Neuronal stem cell (in vitro differentiated cells): Measurements from ENCODE around the gene NECTIN2.

Experiments
- DNase-seq: peaks from one replicate; pipeline ENCODE4 v3.0.0-alpha.2; 2013; ENCODE audit warnings: low spot score
- H2AFZ ChIP-seq: one replicate; pipeline ENCODE4 v1.6.1; 2013; ENCODE audit warnings: mild to moderate bottlenecking, low read length, inconsistent platforms
- H2AK5ac ChIP-seq: 2 replicates; pipeline ENCODE4 v1.6.1; 2013; ENCODE audit warnings: low read depth, mild to moderate bottlenecking, inconsistent platforms, low read length, moderate library complexity, mixed read lengths
- H2BK120ac ChIP-seq: 2 replicates; pipeline ENCODE4 v1.6.1; 2013; ENCODE audit warnings: low read depth, mild to moderate bottlenecking, inconsistent platforms, low read length, moderate library complexity, mixed read lengths
- H2BK12ac ChIP-seq: one replicate; pipeline ENCODE4 v1.6.1; 2013; ENCODE audit warnings: low read length, inconsistent platforms
- H2BK15ac ChIP-seq: 2 replicates; pipeline ENCODE4 v1.6.1; 2013; ENCODE audit warnings: mild to moderate bottlenecking, low read length, inconsistent platforms, mixed read lengths
- H2BK5ac ChIP-seq: one replicate; pipeline ENCODE4 v1.6.1; 2013; ENCODE audit warnings: inconsistent platforms, mild to moderate bottlenecking, low read length, moderate library complexity
- H3K14ac ChIP-seq: one replicate; pipeline ENCODE4 v1.6.1; 2013; ENCODE audit warnings: low read length, inconsistent platforms
- H3K18ac ChIP-seq: 2 replicates; pipeline ENCODE4 v1.6.1; 2013; ENCODE audit warnings: low read length, inconsistent platforms
- H3K23ac ChIP-seq: 2 replicates; pipeline ENCODE4 v1.6.1; 2013; ENCODE audit warnings: low read depth, mild to moderate bottlenecking, mixed read lengths, low read length, inconsistent platforms; ENCODE audit not compliant: poor library complexity
- H3K27ac ChIP-seq: replicated peaks from 3 replicates; pipeline ENCODE4 v1.5.1; 2013; ENCODE audit warnings: low read length, inconsistent platforms
- H3K27me3 ChIP-seq, 3 experiments: 2 replicates each; pipeline ENCODE4 v1.6.1; 2013; ENCODE audit warnings: low read length in 3 of 3, mild to moderate bottlenecking in 2 of 3, inconsistent platforms in 1 of 3, low read depth in 1 of 3, mixed read lengths in 1 of 3, moderate library complexity in 1 of 3; ENCODE audit not compliant: control insufficient read depth in 3 of 3, insufficient read depth in 3 of 3
- H3K36me3 ChIP-seq, 2 donors: replicated peaks in 1 of 2; 2 replicates each; pipeline ENCODE4 v1.6.1; 2013; ENCODE audit warnings: low read length in 2 of 2; ENCODE audit not compliant: control insufficient read depth in 2 of 2, insufficient read depth in 2 of 2
- H3K4ac ChIP-seq: 2 replicates; pipeline ENCODE4 v1.6.1; 2013; ENCODE audit warnings: inconsistent platforms, mild to moderate bottlenecking, low read length, moderate library complexity
- H3K4me1 ChIP-seq, 2 donors: 1 replicate in 1 of 2; 2 replicates in 1 of 2; pipeline ENCODE4 v1.6.1; 2013; ENCODE audit warnings: low read length in 2 of 2, low read depth in 1 of 2; ENCODE audit not compliant: control insufficient read depth in 2 of 2, insufficient read depth in 1 of 2
- H3K4me2 ChIP-seq: one replicate; pipeline ENCODE4 v1.6.1; 2013; ENCODE audit warnings: mild to moderate bottlenecking, low read length, inconsistent platforms; ENCODE audit not compliant: insufficient read depth, poor library complexity, severe bottlenecking
- H3K4me3 ChIP-seq, 2 donors: 2 replicates each; pipeline ENCODE4 v1.5.1; 2013; ENCODE audit warnings: low read length in 2 of 2, mild to moderate bottlenecking in 2 of 2, inconsistent platforms in 1 of 2, moderate library complexity in 1 of 2
- H3K79me1 ChIP-seq: one replicate; pipeline ENCODE4 v1.6.1; 2013; ENCODE audit warnings: low read depth, mild to moderate bottlenecking, inconsistent platforms, low read length, moderate library complexity
- H3K9ac ChIP-seq: one replicate; pipeline ENCODE4 v1.6.1; 2013; ENCODE audit warnings: mild to moderate bottlenecking, low read depth, low read length, inconsistent platforms; ENCODE audit not compliant: poor library complexity
- H3K9me3 ChIP-seq, 2 donors: replicated peaks in 1 of 2; 2 replicates each; pipeline versions ENCODE3 to v1.6.1; 2013; ENCODE audit warnings: low read length in 2 of 2, mild to moderate bottlenecking in 2 of 2, inconsistent platforms in 1 of 2, low read depth in 1 of 2, mixed read lengths in 1 of 2, moderate library complexity in 1 of 2; ENCODE audit not compliant: control insufficient read depth in 2 of 2, insufficient read depth in 1 of 2
- H4K8ac ChIP-seq: one replicate; pipeline ENCODE4 v1.6.1; 2013; ENCODE audit warnings: low read depth, mild to moderate bottlenecking, inconsistent platforms, low read length, moderate library complexity
- H4K91ac ChIP-seq: one replicate; pipeline ENCODE4 v1.6.1; 2013; ENCODE audit warnings: low read length, low read depth, mild to moderate bottlenecking, inconsistent platforms; ENCODE audit not compliant: poor library complexity
- WGBS, 2 donors: extraction: QIAGEN DNeasy Blood & Tissue Kit; methylation state at CpG; one replicate each; pipeline ENCODE4 v1.1.7; 2013; ENCODE audit warnings: missing lambda C conversion rate in 2 of 2, mixed read lengths in 1 of 2; ENCODE audit not compliant: insufficient read length in 2 of 2, insufficient replicate concordance in 1 of 2; ENCODE audit errors: extremely low coverage in 2 of 2; 5-methylcytosine and 5-hydroxymethylcytosine counted together

The NECTIN2 gene

GRCh38 chr19:44866664-44867063 lies 20.6 kb downstream of the NECTIN2 start:
- H3K27me3 ChIP-seq: no peaks in the 10 kb centered on the region
- no peak overlapping the region for H2BK5ac ChIP-seq
- WGBS, 2 donors: no CpG with 5 or more reads among the region's 4 CpGs
- no peak overlapping the region for H4K8ac ChIP-seq
- no peak overlapping the region for H3K9ac ChIP-seq
- no peak overlapping the region for H3K4ac ChIP-seq
- H2AK5ac ChIP-seq: no peak overlapping the region
- H3K4me3 ChIP-seq: no peak overlapping the region
- no peak overlapping the region for H2BK120ac ChIP-seq
- peaks cover 36 to 68% of the 10 kb centered on the region in 2 donors for H3K36me3 ChIP-seq
- no peak overlapping the region for H2AFZ ChIP-seq
- H3K79me1 ChIP-seq: peaks cover 21% of the 10 kb centered on the region
- H3K4me1 ChIP-seq: no peaks in the 10 kb centered on the region
- no peak overlapping the region for H3K23ac ChIP-seq
- no peak overlapping the region for H4K91ac ChIP-seq
- no peak overlapping the region for H2BK12ac ChIP-seq
- no peaks in the 10 kb centered on the region for H3K9me3 ChIP-seq
- H3K27ac ChIP-seq: no peak overlapping the region
- no peak overlapping the region for H3K4me2 ChIP-seq
- no peak overlapping the region for H3K18ac ChIP-seq
- H2BK15ac ChIP-seq: no peak overlapping the region
- no peak for DNase-seq
- no peak overlapping the region for H3K14ac ChIP-seq

DNA sequence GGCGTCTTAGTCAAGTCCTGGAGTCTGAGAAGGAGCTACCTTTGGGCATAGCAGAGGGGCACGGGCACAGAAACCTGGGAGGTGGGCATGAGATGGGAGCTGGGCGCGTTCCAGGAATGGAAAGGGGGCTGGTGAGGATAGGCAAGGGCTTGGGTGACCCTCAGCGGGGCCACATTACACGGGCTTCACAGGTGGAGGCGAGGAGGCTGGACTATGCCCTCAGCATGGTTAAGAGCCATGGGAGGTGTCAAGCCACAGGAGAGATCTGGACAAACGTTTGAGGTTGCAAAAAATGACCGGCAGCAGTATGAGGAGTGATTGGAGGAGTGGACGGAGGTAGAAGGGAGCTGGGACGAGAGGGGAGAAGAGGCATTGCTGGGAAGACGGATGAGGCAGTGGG lies 21.5 kb downstream of the NECTIN2 start:
- Histone ChIP-seq H3K23ac (no peak overlapping the region), H2BK120ac (no peak overlapping the region), H2AFZ (no peak overlapping the region), H3K9ac (no peak overlapping the region), H2BK5ac (no peak overlapping the region), H4K91ac (no peak overlapping the region), H3K4me2 (no peak overlapping the region), H2BK15ac (no peak overlapping the region), H2BK12ac (no peak overlapping the region), H3K79me1 (peaks cover 21% of the 10 kb centered on the region), H3K4me1 (no peaks in the 10 kb centered on the region), H3K4ac (no peak overlapping the region), H3K4me3 (peak overlapping the region in 1 of 2 donors; percentile 3), H3K18ac (no peak overlapping the region), H3K27me3 (no peaks in the 10 kb centered on the region), H3K36me3 (peaks cover 43 to 71% of the 10 kb centered on the region in 2 donors), H3K27ac (no peak overlapping the region), H4K8ac (no peak overlapping the region), H3K9me3 (no peaks in the 10 kb centered on the region), H3K14ac (no peak overlapping the region), H2AK5ac (no peak overlapping the region)
- no peak for DNase-seq
- WGBS, 2 donors: no CpG with 5 or more reads among the region's 12 CpGs

- no peak for DNase-seq
- WGBS, 2 donors: no CpG with 5 or more reads among the region's 13 CpGs
- Histone ChIP-seq H3K4me2 (no peak overlapping the region), H2BK5ac (no peak overlapping the region), H3K18ac (no peak overlapping the region), H3K36me3 (peaks cover 63 to 89% of the 10 kb centered on the region in 2 donors), H3K79me1 (peaks cover 27% of the 10 kb centered on the region), H2BK120ac (no peak overlapping the region), H3K14ac (no peak overlapping the region), H3K4me1 (no peaks in the 10 kb centered on the region), H3K23ac (no peak overlapping the region), H3K9ac (no peak overlapping the region), H2BK12ac (no peak overlapping the region), H3K4me3 (no peak overlapping the region), H4K91ac (no peak overlapping the region), H4K8ac (no peak overlapping the region), H3K9me3 (no peaks in the 10 kb centered on the region), H2AFZ (no peak overlapping the region), H2AK5ac (no peak overlapping the region), H3K27me3 (no peaks in the 10 kb centered on the region), H3K27ac (no peak overlapping the region), H2BK15ac (no peak overlapping the region), H3K4ac (no peak overlapping the region)
Observed at GRCh38 chr19:44869733-44870470, 23.8 kb downstream of the NECTIN2 start.

- no peak overlapping the region for H3K9ac ChIP-seq
- H2BK15ac ChIP-seq: no peak overlapping the region
- H3K18ac ChIP-seq: no peak overlapping the region
- H2BK5ac ChIP-seq: no peak overlapping the region
- no CpG with 5 or more reads among the region's 14 CpGs for WGBS, 2 donors
- no peak overlapping the region for H2AK5ac ChIP-seq
- H3K4me1 ChIP-seq: no peaks in the 10 kb centered on the region
- H3K79me1 ChIP-seq: peaks cover 24% of the 10 kb centered on the region
- no peaks in the 10 kb centered on the region for H3K9me3 ChIP-seq
- no peak for DNase-seq
- no peak overlapping the region for H3K4me2 ChIP-seq
- H2AFZ ChIP-seq: no peak overlapping the region
- H4K8ac ChIP-seq: no peak overlapping the region
- no peak overlapping the region for H4K91ac ChIP-seq
- H3K14ac ChIP-seq: no peak overlapping the region
- peak overlapping the region; percentile 17 for H3K23ac ChIP-seq
- H3K4ac ChIP-seq: no peak overlapping the region
- no peak overlapping the region for H3K27ac ChIP-seq
- peak overlapping the region in 1 of 2 donors; percentile 13 for H3K4me3 ChIP-seq
- H2BK120ac ChIP-seq: no peak overlapping the region
- no peaks in the 10 kb centered on the region for H3K27me3 ChIP-seq
- no peak overlapping the region for H2BK12ac ChIP-seq
- H3K36me3 ChIP-seq: peaks cover 67 to 89% of the 10 kb centered on the region in 2 donors
Observed at GRCh38 chr19:44871809-44872208, 25.7 kb downstream of the NECTIN2 start.
